Inferior parietal cortex (tissue), 1 donor: ENCODE measurements around the gene RTL1.
A peak's percentile ranks its signal among the peaks of the same experiment; 100 is the strongest.

Experiments
- DNase-seq: peaks from one replicate; pipeline ENCODE4 v3.0.0-alpha.2; 2016; ENCODE audit errors: extremely low spot score

The RTL1 gene

GRCh38 chr14:100851586-100851916, 52.0 kb downstream of the RTL1 start:
- DNase-seq, result no peak

GRCh38 chr14:100850841-100851585, 52.5 kb downstream of the RTL1 start:
- DNase-seq, result no peak

- no peak for DNase-seq
Measured at GRCh38 chr14:100849115-100849781, 54.3 kb downstream of the RTL1 start.

- no peak for DNase-seq
Measured at GRCh38 chr14:100846309-100846859, 57.1 kb downstream of the RTL1 start.

- DNase-seq, result no peak
Measured at GRCh38 chr14:100845341-100845740, 58.2 kb downstream of the RTL1 start.

- no peak for DNase-seq
Measured at GRCh38 chr14:100844846-100845245, 58.7 kb downstream of the RTL1 start.

GRCh38 chr14:100844421-100844820, 59.1 kb downstream of the RTL1 start:
- DNase-seq, result no peak

GRCh38 chr14:100844082-100844408, 59.5 kb downstream of the RTL1 start:
- no peak for DNase-seq

- peak; percentile 52 for DNase-seq
Measured at GRCh38 chr14:100842799-100843198, 60.7 kb downstream of the RTL1 start.

- no peak for DNase-seq
Measured at GRCh38 chr14:100841761-100842403, 61.6 kb downstream of the RTL1 start.

GRCh38 chr14:100841066-100841760, 62.3 kb downstream of the RTL1 start:
- no peak for DNase-seq

- DNase-seq, result no peak
Measured at GRCh38 chr14:100840286-100841065, 63.0 kb downstream of the RTL1 start.

GRCh38 chr14:100839681-100840111, 63.8 kb downstream of the RTL1 start:
- no peak for DNase-seq

GRCh38 chr14:100839315-100839585, 64.3 kb downstream of the RTL1 start:
- DNase-seq, result no peak

GRCh38 chr14:100838493-100839314, 64.8 kb downstream of the RTL1 start:
- DNase-seq, result no peak

GRCh38 chr14:100837805-100838350, 65.6 kb downstream of the RTL1 start:
- no peak for DNase-seq

- DNase-seq, result no peak
Measured at GRCh38 chr14:100836941-100837804, 66.3 kb downstream of the RTL1 start.

- no peak for DNase-seq
Measured at GRCh38 chr14:100836311-100836805, 67.2 kb downstream of the RTL1 start.

- DNase-seq, result no peak
Measured at GRCh38 chr14:100835548-100836310, 67.8 kb downstream of the RTL1 start.
